Upper lobe of left lung (tissue), 4 donors: Measurements from ENCODE around the gene MAGI2.

ENCODE experiments used
- CTCF ChIP-seq, 6 experiments: fragments of 450-650 bp in 4 of 6; fragments of 200-600 bp in 2 of 6; sonication (generic) in 2 of 6; IDR thresholded peaks; one replicate each; pipeline ENCODE4 v1.5.1; 2016 to 2019; ENCODE audit warnings: antibody characterized with exemption in 6 of 6
- POLR2AphosphoS5 ChIP-seq, 2 donors: sonication (generic); formaldehyde crosslinking; IDR thresholded peaks; one replicate each; pipeline ENCODE4 v1.5.1; 2017; ENCODE audit warnings: antibody characterized with exemption in 2 of 2

- TF ChIP-seq POLR2AphosphoS5 (IDR thresholded peaks at IDR 0.05), result no peak
- TF ChIP-seq CTCF (IDR thresholded peaks at IDR 0.05), result no peak
These were observed 457.5 kb downstream of the MAGI2 start for GRCh38 chr7:78996013-78996412.
